Tibial nerve (tissue), 3 donors: Measurements from ENCODE around the gene TRDMT1.
A peak's percentile ranks its signal among the peaks of the same experiment; 100 is the strongest.

Source experiments
- CTCF ChIP-seq, 5 experiments: fragments of 200-600 bp in 3 of 5; fragments of 450-650 bp in 2 of 5; sonication (generic) in 3 of 5; IDR thresholded peaks; one replicate each; pipeline ENCODE4 v1.5.1; 2016 to 2019; ENCODE audit warnings: antibody characterized with exemption in 5 of 5, mild to moderate bottlenecking in 3 of 5, moderate library complexity in 2 of 5
- POLR2A ChIP-seq, 2 donors: fragments of 450-650 bp; IDR thresholded peaks; one replicate each; pipeline ENCODE4 v1.6.1; 2017; ENCODE audit warnings: antibody characterized with exemption in 2 of 2, mild to moderate bottlenecking in 2 of 2, moderate library complexity in 2 of 2

- TF ChIP-seq CTCF (IDR thresholded peaks at IDR 0.05) (no peak), POLR2A (IDR thresholded peaks at IDR 0.05) (peak in 1 of 2 donors; percentile 59)
Measured at GRCh38 chr10:17147884-17148489, 53.5 kb downstream of the TRDMT1 start.
